Omental fat pad (tissue), 4 donors: Measurements from ENCODE around the gene RBBP8NL. TPM values are rescaled to one million over a fixed set of nuclear protein-coding genes. Genes with fewer than 3 reads are reported as not detected.
A peak's percentile ranks its signal among the peaks of the same experiment; 100 is the strongest.

Experiments
- ATAC-seq: fragments of 150-250 bp; one replicate; pipeline ENCODE4 v1.9.1; 2016; ENCODE audit warnings: mild to moderate bottlenecking, moderate library complexity; ENCODE audit not compliant: low FRiP score
- DNase-seq: peaks from one replicate; pipeline ENCODE4 v3.0.0-alpha.2; 2019; ENCODE audit warnings: low spot score
- total RNA-seq, 4 donors: library from RNA; depleted of rRNA; stranded (reverse); fragments of >200 nt; gene quantifications; one replicate each; pipeline ENCODE4 v1.1.0, GENCODE V29; 2016
- TF ChIP-seq, protein P1 (sequence below), 3 donors: fragments of 450-650 bp; IDR thresholded peaks; one replicate each; pipeline ENCODE4 v1.5.1; 2016 to 2017; ENCODE audit warnings: antibody characterized with exemption in 3 of 3, mild to moderate bottlenecking in 3 of 3, moderate library complexity in 2 of 3

RBBP8NL gene
- total RNA-seq, 4 donors from 2014 or later: not detected

- ATAC-seq: peak; percentile 63
- DNase-seq: no peak
- TF ChIP-seq, protein P1, sequence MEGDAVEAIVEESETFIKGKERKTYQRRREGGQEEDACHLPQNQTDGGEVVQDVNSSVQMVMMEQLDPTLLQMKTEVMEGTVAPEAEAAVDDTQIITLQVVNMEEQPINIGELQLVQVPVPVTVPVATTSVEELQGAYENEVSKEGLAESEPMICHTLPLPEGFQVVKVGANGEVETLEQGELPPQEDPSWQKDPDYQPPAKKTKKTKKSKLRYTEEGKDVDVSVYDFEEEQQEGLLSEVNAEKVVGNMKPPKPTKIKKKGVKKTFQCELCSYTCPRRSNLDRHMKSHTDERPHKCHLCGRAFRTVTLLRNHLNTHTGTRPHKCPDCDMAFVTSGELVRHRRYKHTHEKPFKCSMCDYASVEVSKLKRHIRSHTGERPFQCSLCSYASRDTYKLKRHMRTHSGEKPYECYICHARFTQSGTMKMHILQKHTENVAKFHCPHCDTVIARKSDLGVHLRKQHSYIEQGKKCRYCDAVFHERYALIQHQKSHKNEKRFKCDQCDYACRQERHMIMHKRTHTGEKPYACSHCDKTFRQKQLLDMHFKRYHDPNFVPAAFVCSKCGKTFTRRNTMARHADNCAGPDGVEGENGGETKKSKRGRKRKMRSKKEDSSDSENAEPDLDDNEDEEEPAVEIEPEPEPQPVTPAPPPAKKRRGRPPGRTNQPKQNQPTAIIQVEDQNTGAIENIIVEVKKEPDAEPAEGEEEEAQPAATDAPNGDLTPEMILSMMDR (IDR thresholded peaks at IDR 0.05): peak in 1 of 3 donors; percentile 53
These were observed 44.8 kb downstream of the RBBP8NL start for GRCh38 chr20:62382306-62383198.

GRCh38 chr20:62381842-62382241, 45.5 kb downstream of the RBBP8NL start:
- TF ChIP-seq, protein P1 (IDR thresholded peaks at IDR 0.05): no peak
- no peak for DNase-seq
- ATAC-seq: no peak

GRCh38 chr20:62381202-62381797, 46.0 kb downstream of the RBBP8NL start:
- ATAC-seq (no peak), DNase-seq (no peak)

DNA sequence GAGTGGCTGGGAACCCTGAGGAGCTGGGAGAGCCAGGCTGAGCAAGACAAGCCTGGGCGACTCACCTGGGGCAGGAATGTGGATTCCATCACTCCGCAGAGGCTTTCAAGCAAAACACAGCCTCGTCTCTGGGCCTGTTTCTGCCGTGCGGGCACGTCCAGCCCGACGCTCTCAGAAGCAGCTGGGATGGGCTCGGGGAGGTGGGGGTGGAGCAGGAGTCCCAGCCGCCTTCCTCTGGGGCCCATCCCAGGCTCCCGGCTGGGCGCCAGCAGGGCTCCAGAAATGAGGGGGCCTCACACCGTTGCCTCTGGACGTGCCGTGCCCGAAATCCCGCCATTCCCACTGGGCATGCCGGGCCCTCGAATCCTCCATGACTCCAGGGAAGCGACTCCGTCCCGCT, 49.1 kb downstream of the RBBP8NL start:
- DNase-seq (no peak), ATAC-seq (no peak)
- TF ChIP-seq, protein P1 (IDR thresholded peaks at IDR 0.05): no peak

More at GRCh38 chr20:62381202-62381797, 46.0 kb downstream of the RBBP8NL start:
- TF ChIP-seq, protein P1 (IDR thresholded peaks at IDR 0.05): no peak

DNA sequence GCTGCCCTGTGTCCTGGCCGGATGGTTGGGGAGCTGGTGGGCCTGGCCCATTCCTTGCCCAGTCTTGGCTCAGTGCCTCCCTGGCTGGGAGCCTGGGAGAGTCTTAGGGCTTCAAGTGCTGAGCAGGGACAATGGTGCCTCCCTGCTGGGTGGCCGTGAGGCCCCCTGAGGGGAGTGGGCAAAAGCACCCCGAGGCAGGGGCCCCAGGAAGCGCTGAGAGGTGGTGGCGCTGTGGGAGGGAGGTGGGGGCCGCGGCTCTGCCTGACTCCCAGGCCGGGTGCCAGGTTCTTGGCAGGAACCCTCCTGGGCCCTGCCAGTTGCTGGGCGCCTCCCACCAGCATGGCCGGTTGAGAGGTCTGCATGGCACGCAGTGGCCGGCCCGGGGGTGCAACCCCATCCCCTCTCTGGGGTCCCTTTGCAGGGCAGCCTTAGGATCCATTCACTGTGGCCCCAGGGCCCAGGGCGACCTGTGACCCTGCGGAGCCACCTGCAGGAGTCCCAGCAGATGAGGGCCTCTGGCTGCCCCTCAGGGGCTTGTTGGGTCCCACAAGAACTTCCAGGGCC, 49.6 kb downstream of the RBBP8NL start:
- TF ChIP-seq, protein P1 (IDR thresholded peaks at IDR 0.05): no peak
- DNase-seq (no peak), ATAC-seq (no peak)

- ATAC-seq: no peak
- TF ChIP-seq, protein P1 (IDR thresholded peaks at IDR 0.05): no peak
- DNase-seq: no peak
These were observed 50.3 kb downstream of the RBBP8NL start for GRCh38 chr20:62377064-62377461.
